C1 segment of cervical spinal cord (tissue), 14 donors: ENCODE measurements around the gene LDLRAD4.

Source experiments
- DNase-seq, 14 donors: peaks; one replicate each; lab custom pipeline; 2025; lab: John Stamatoyannopoulos, UW

The LDLRAD4 gene

GRCh38 chr18:13403786-13404549 is 185.4 kb downstream of the LDLRAD4 start:
- DNase-seq, result no peak

GRCh38 chr18:13405305-13406038 is 186.9 kb downstream of the LDLRAD4 start:
- DNase-seq, result no peak

- DNase-seq, result no peak
Measured at GRCh38 chr18:13406049-13406615, 187.6 kb downstream of the LDLRAD4 start.

GRCh38 chr18:13406736-13407135 is 188.2 kb downstream of the LDLRAD4 start:
- DNase-seq, result no peak

DNA sequence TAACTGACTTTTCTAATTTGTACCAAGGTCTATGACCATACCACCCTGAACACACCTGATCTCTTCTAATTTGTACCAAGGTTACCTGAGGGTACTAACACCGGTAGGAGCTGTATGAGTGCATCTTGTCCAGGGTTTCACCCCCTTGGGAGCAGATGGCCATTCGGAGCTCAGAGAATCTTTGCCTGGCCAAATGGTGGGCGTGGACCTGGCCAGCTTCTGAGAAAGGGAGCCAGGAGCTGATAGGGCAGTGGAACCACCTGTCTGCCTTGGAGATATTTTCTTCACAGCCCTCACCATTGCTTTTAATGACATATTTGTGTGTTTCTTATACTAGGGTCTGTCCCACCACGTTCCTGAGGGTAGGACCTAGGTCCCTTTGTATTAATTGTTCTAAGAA is 188.9 kb downstream of the LDLRAD4 start:
- DNase-seq, result peak in 1 of 14 donors; percentile 77

DNA sequence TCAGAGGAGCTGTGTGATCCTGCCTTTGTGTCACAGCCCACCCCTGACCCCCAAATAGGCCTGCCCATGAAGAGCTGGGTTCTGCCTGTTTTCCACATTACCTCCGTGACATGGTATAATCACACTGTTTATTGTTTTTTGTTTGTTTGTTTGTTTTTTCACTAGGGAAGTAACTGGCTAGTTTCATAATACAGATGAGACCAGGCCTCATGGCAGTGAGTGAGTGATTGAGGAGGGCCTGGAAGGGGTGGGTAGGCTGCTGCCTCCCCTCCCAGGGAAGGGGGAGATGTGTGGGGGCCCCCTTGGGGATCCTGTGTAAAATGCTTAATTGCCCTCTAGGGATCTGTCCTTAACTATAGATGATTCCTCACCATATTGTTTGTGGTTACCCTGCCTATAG is 190.5 kb downstream of the LDLRAD4 start:
- DNase-seq, result no peak

GRCh38 chr18:13409997-13410396 is 191.4 kb downstream of the LDLRAD4 start:
- DNase-seq, result no peak

DNA sequence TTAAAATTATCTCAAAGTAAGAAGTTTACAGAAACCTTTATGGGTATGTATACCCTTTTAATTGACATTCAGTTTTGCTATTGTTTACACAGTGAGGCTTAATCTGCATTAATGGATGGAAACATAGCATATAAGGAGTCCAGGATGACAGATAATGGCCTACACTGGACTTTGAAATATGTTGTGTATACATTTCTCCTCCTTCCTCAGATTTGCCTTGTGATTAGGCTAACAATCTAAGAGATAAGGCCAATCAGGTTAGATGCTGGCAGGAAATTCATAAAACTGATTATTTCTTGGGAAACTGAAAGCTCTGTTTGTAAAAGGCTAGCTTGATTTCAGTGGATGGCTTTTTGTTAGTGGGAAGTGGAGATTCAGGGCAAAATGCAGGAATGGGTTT is 191.9 kb downstream of the LDLRAD4 start:
- no peak for DNase-seq

DNA sequence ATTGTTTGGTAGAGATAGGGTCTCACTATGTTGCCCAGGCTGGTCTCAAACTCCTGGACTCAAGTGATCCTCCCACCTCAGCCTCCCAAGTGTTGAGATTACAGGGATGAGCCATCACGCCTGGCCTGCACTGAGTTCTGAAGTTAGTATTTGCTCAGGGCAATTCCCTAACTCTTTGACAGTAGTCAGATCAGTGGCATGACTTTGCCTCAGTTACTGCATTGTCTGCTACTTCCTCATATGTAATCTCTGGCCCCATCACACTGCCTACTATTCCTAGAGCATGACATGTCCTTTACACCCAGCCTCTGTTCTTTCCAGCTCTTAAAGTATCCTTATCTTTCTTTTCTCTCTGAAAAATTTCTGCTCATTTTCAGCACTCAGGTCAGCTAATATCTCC is 193.5 kb downstream of the LDLRAD4 start:
- DNase-seq, result no peak

- no peak for DNase-seq
Measured at GRCh38 chr18:13412901-13413300, 194.3 kb downstream of the LDLRAD4 start.

- DNase-seq, result no peak
Measured at GRCh38 chr18:13414102-13414501, 195.5 kb downstream of the LDLRAD4 start.

DNA sequence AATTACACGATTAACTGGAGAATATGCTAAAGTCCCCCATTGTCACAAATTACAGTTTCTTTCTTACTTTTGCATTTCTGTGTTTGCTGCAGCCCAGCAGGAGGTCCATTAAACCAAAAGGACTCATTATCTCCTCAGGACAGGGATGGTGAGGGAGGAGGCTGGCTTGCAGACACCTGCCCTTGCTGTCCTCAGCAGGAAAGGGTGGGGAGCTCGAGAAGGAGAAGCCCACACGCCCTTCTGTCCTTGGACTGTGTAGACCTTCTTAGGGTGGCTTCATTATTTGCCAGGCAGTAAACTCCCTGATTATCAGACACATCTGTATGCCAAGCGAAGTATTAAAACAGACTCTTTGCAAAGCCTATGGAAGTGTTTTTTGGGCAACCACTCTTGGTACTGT is 196.0 kb downstream of the LDLRAD4 start:
- no peak for DNase-seq

- no peak for DNase-seq
Measured at GRCh38 chr18:13415736-13416135, 197.2 kb downstream of the LDLRAD4 start.

- no peak for DNase-seq
Measured at GRCh38 chr18:13416208-13416607, 197.6 kb downstream of the LDLRAD4 start.

GRCh38 chr18:13416848-13417247 is 198.3 kb downstream of the LDLRAD4 start:
- no peak for DNase-seq

DNA sequence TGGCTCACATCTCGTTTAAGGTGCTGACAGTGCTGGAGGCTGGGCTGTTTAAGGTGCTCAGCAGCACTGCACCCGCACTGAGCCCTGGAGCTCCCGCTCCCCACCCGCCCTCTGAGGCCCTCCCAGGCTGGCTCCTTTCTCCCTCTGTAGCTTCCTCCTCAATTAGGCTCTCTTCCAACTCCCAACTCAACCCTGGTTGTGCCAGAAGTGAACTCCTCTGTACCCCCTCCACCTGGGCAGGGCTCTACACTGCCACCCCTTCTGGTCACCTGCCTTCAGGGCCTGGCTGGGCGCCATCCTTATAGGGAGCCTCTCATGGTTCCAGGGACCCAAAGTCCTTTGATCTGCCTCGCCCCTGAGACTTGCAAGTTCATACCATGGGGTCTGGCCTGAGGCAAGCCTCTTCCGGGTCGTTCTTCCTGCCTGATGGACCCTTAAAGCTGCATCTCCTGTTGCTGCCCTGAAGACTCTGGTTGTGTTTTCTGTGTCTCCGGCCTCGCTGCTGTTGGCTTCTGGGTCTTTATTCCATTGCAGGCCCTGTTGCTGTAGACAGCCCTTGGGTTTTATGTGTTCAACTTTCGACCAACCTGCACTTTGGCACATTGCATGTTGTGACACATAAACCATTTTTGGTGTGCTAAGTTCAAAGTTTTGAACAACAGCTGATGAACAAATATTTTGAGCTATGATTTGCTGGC is 199.6 kb downstream of the LDLRAD4 start:
- peak in 1 of 14 donors; percentile 30 for DNase-seq

- DNase-seq, result no peak
Measured at GRCh38 chr18:13420969-13421686, 202.6 kb downstream of the LDLRAD4 start.

DNA sequence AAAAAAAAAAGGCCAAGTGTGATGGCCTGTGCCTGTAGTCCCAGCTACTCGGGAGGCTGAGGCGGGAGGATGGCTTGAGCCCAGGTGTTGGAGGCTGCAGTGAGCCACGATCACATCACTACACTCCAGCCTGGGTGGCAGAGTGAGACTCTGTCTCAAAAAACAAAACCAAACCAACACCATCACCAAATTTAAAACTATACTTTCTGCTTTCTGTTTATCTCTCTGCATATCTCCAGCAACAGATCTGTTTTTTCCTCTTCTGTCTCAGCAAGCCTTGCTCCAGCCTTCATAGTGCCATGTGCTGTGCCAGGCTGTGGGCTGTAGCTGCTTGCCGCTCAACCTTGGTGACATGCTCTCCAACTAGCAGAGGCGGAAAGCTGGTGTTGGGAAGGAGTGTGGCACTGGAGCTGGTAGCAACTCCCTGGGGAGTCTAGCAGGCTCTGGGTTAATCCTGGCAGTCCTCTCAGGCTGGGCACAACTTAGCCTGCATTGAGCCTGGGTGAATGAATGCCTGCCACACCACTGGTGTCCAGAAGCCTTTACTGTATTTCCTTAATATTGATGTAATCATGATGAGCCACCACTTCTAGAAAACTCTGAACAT is 204.1 kb downstream of the LDLRAD4 start:
- no peak for DNase-seq

GRCh38 chr18:13423352-13423751 is 204.8 kb downstream of the LDLRAD4 start:
- DNase-seq, result no peak

GRCh38 chr18:13424363-13424762 is 205.8 kb downstream of the LDLRAD4 start:
- DNase-seq, result no peak
